Stimulated activated effector memory CD8-positive, alpha-beta T cell treated with anti-CD3 and anti-CD28 coated beads, Interleukin-12 subunit alpha, Interleukin-12 subunit beta, amount 100 ng/mL, for 72 hours (primary cell): ENCODE data around the gene MCF2L2.

ENCODE experiments used
- ATAC-seq: fragments of 150-1000 bp; cut with Tn5 transposase; 2 replicates; pipeline ENCODE4 v1.10.0; 2021
- DNase-seq, 2 donors: peaks; one replicate each; pipeline ENCODE4 v3.0.0; 2021 to 2022; ENCODE audit warnings: low spot score in 2 of 2
- H3K27ac Mint-ChIP-seq: one replicate; pipeline ENCODE4 v1.8.0; 2022; ENCODE audit warnings: mild to moderate bottlenecking, mixed read lengths
- H3K36me3 Mint-ChIP-seq: one replicate; pipeline ENCODE4 v1.8.0; 2022; ENCODE audit warnings: mild to moderate bottlenecking, mixed read lengths
- H3K4me1 Mint-ChIP-seq: one replicate; pipeline ENCODE4 v1.8.0; 2022; ENCODE audit warnings: mixed read lengths
- H3K4me3 Mint-ChIP-seq: one replicate; pipeline ENCODE4 v1.8.0; 2022; ENCODE audit warnings: mild to moderate bottlenecking, mixed read lengths
- H3K9me3 Mint-ChIP-seq: one replicate; pipeline ENCODE4 v1.8.0; 2022; ENCODE audit warnings: mixed read lengths

The MCF2L2 gene

GRCh38 chr3:183259087-183259486, 169.3 kb downstream of the MCF2L2 start:
- H3K4me3 Mint-ChIP-seq: no peak overlapping the region
- H3K4me1 Mint-ChIP-seq: no peaks in the 10 kb centered on the region
- H3K36me3 Mint-ChIP-seq: no peaks in the 10 kb centered on the region
- no peak overlapping the region for H3K27ac Mint-ChIP-seq
- no peak for ATAC-seq
- DNase-seq: peak in 1 of 2 donors; percentile 13
- no peaks in the 10 kb centered on the region for H3K9me3 Mint-ChIP-seq

- Mint-ChIP-seq H3K36me3 (no peaks in the 10 kb centered on the region), H3K9me3 (no peaks in the 10 kb centered on the region), H3K4me3 (peak overlapping the region; percentile 39), H3K4me1 (no peaks in the 10 kb centered on the region), H3K27ac (no peak overlapping the region)
- DNase-seq (peak in 1 of 2 donors; percentile 42), ATAC-seq (no peak)
Measured at GRCh38 chr3:183255348-183255730, 173.1 kb downstream of the MCF2L2 start.

- no peak overlapping the region for H3K27ac Mint-ChIP-seq
Measured at GRCh38 chr3:183254487-183255347, 173.7 kb downstream of the MCF2L2 start.

DNA sequence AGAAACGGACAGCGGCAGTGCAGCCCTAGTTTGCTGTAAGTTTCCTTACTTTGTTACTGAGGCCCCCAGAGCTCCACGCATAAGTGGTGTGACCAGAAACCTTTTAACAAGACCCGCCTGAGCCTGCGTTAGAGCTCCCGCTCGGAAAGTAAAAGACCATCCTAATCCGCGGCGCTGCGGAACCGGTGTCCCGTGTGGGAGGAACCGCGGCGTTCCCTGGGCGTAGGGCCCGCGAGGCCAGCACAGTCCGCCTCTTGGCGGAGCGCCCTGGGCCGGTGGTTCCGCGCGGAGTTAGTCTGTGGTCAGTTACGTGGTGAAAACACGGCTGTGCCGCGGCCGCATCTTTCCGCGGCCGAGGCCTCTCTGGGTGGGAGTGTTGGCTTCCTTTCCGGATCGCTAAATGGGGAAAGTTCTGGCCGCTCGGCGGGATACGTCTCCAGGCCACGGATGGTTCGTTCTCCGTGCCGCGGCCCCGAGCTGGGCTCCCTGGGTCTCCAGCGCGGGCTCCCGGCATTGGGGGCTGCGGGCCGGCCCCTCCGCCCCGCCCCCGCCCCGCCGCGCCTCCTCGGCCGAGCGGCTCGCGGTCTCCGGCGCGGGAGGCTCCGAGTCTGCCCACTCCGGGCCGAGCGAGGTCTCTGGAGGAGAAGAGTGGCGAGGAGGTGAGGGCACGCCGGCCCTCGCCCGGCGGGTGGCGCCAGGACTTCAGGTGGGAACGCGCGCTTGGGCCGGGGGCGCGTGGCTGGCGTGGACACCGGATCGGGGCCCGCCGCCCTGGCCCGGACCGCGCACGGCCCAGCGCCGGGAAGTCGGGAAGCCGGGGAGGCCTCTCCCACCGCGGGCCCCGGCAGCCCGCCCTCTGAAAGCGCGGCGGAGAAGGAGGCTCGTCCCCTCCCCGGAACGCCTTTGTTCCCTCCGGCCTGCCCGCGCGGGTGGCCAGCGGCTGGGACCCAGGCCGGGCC, 174.6 kb downstream of the MCF2L2 start:
- Mint-ChIP-seq H3K4me3 (peak overlapping the region; percentile 76), H3K27ac (no peak overlapping the region), H3K36me3 (no peaks in the 10 kb centered on the region), H3K4me1 (no peaks in the 10 kb centered on the region), H3K9me3 (no peaks in the 10 kb centered on the region)
- peak in 1 of 2 donors; percentile 62 for DNase-seq
- peak; percentile 69 for ATAC-seq

More at GRCh38 chr3:183254487-183255347, 173.7 kb downstream of the MCF2L2 start:
- Mint-ChIP-seq H3K4me1 (no peaks in the 10 kb centered on the region), H3K36me3 (no peaks in the 10 kb centered on the region), H3K9me3 (no peaks in the 10 kb centered on the region), H3K4me3 (peak overlapping the region; percentile 39)
- ATAC-seq (peak; percentile 11), DNase-seq (no peak)

DNA sequence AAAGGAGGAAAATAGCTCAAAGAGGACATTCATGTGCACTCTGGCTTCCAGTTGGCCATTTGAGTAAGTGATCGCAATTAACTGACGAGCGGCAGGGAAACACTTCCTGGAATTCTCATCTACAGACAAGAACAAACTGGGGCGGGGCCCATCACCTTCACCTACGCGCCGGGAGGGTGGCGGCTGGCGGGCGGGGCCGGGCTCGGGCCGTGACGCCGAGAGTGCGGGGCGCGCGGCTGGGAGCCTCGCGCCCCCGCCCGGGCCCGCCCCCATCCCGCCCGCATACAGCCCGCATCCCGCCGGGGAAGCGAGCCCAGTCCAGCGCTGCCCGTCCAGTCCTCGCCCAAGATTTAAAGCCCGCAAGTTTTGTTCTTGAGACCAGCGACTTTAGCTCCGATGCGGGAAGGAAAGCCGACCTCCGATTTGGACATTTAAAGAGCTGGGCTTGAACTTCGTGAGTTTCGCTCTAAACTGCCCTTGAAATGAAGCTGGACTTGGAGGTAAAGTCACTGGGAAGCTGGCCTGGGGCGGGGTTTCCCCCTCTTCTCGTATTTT, 175.4 kb downstream of the MCF2L2 start, which contains the start of gene B3GNT5:
B3GNT5 (plus strand) TSS at position 281 of the 555 bp plus-strand sequence. CDS start 16,546 bp downstream, outside the sequence.
- no peaks in the 10 kb centered on the region for H3K4me1 Mint-ChIP-seq
- ATAC-seq (peak; percentile 51), DNase-seq (peak in 1 of 2 donors; percentile 48)
- no peak within 1 kb of the TSS for H3K27ac Mint-ChIP-seq
- no peaks in the 10 kb centered on the region for H3K9me3 Mint-ChIP-seq
- H3K4me3 Mint-ChIP-seq: peak within 1 kb of the TSS; percentile 76
- H3K36me3 Mint-ChIP-seq: no peaks in the 10 kb centered on the region

- H3K4me1 Mint-ChIP-seq: no peaks in the 10 kb centered on the region
- no peaks in the 10 kb centered on the region for H3K9me3 Mint-ChIP-seq
- H3K36me3 Mint-ChIP-seq: no peaks in the 10 kb centered on the region
- ATAC-seq (no peak), DNase-seq (peak in 1 of 2 donors; percentile 25)
- H3K4me3 Mint-ChIP-seq: peak overlapping the region; percentile 76
- no peak overlapping the region for H3K27ac Mint-ChIP-seq
Measured at GRCh38 chr3:183252118-183252782, 176.2 kb downstream of the MCF2L2 start.

DNA sequence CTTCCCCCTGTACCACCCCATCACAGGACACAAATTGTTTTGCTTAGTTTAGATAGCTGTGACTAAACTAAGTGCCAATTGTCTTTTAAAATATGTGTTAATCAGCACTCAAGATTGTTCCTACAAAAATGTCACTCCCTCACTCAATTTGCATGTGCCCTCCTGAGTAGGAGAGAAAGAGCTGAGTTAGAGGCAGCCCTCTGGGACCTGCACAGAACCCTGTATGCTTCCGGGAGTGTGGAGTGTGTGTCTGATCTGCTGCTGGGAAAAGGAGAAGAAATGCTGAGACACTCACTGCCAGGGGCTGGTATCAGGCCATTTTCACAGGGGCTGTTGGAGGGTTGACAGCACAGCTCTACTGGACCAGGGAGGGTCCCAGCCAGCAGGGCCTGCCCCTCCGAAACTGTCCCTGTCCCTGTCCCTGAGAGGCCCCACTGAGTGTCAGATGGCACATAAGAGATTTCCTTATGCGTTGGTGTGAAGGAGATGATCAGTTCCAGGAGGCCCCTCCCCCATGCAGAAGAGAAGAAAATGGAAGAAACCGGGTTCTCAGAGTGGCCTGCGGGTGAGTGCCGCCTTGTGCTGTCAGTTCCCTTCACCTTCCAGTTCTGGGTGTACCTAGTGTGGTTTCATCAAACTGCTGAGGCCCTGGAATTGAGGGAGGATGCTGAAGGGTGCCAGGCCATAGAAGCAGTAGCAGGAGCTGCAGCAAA, 179.3 kb downstream of the MCF2L2 start:
- Mint-ChIP-seq H3K36me3 (no peaks in the 10 kb centered on the region), H3K4me1 (no peaks in the 10 kb centered on the region), H3K9me3 (no peaks in the 10 kb centered on the region), H3K4me3 (no peak overlapping the region), H3K27ac (no peak overlapping the region)
- ATAC-seq (no peak), DNase-seq (peak in 1 of 2 donors; percentile 43)

GRCh38 chr3:183247011-183247589, 181.3 kb downstream of the MCF2L2 start:
- ATAC-seq (no peak), DNase-seq (peak in 1 of 2 donors; percentile 29)
- Mint-ChIP-seq H3K27ac (no peak overlapping the region), H3K9me3 (peaks cover 3% of the 10 kb centered on the region), H3K4me1 (no peaks in the 10 kb centered on the region), H3K36me3 (no peaks in the 10 kb centered on the region), H3K4me3 (no peak overlapping the region)

GRCh38 chr3:183244981-183245476, 183.4 kb downstream of the MCF2L2 start:
- Mint-ChIP-seq H3K9me3 (peaks cover 9% of the 10 kb centered on the region), H3K36me3 (no peaks in the 10 kb centered on the region), H3K27ac (no peak overlapping the region), H3K4me3 (no peak overlapping the region), H3K4me1 (no peaks in the 10 kb centered on the region)
- ATAC-seq (no peak), DNase-seq (no peak)

- Mint-ChIP-seq H3K4me3 (no peak overlapping the region), H3K36me3 (no peaks in the 10 kb centered on the region), H3K27ac (no peak overlapping the region), H3K4me1 (no peaks in the 10 kb centered on the region), H3K9me3 (peaks cover 9% of the 10 kb centered on the region)
- ATAC-seq (no peak), DNase-seq (no peak)
Measured at GRCh38 chr3:183244219-183244618, 184.2 kb downstream of the MCF2L2 start.

DNA sequence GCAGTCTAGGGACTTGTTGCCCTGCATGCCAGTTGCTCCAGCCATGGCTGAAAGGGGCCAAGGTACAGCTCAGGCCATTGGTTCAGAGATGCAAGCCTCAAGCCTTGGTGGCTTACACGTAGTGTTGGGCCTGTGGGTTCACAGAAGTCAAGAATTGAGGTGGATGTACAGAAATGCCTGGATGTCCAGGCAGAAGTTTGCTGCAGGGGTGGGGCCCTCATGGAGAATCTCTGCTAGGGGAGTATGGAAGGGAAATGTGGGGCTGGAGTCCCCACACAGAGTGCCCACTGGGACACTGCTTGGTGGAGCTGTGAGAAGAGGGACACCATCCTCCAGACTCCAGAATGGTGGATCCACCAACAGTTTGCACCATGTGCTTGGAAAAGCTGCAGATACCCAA, 186.0 kb downstream of the MCF2L2 start:
- ATAC-seq (no peak), DNase-seq (no peak)
- H3K4me3 Mint-ChIP-seq: no peak overlapping the region
- H3K36me3 Mint-ChIP-seq: no peaks in the 10 kb centered on the region
- H3K27ac Mint-ChIP-seq: no peak overlapping the region
- peaks cover 9% of the 10 kb centered on the region for H3K9me3 Mint-ChIP-seq
- no peaks in the 10 kb centered on the region for H3K4me1 Mint-ChIP-seq

GRCh38 chr3:183239046-183239445, 189.4 kb downstream of the MCF2L2 start:
- Mint-ChIP-seq H3K9me3 (peaks cover 9% of the 10 kb centered on the region), H3K4me3 (no peak overlapping the region), H3K27ac (no peak overlapping the region), H3K36me3 (no peaks in the 10 kb centered on the region), H3K4me1 (no peaks in the 10 kb centered on the region)
- no peak for DNase-seq
- no peak for ATAC-seq

DNA sequence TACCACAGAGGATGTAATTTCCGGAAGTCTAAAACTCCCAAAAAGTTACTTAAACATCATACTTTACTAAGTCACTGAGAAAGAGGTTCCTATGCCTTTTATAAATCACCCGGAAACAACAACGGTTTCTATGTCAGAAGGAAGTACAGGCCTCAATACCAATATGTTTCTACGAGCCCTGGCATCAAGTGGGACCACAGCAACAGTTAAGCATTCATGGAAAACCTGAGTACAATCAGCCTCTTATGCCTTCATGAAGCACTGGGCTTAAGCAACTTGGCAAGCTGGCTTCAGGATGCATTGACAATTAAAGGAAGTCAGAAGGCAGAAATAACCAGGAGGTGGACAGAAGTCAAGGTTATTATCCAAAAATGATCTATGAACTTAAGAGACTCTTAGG, 194.5 kb downstream of the MCF2L2 start:
- Mint-ChIP-seq H3K9me3 (no peaks in the 10 kb centered on the region), H3K4me1 (no peaks in the 10 kb centered on the region), H3K27ac (no peak overlapping the region), H3K4me3 (no peak overlapping the region), H3K36me3 (no peaks in the 10 kb centered on the region)
- ATAC-seq (no peak), DNase-seq (no peak)

GRCh38 chr3:183230826-183231225, 197.6 kb downstream of the MCF2L2 start:
- DNase-seq: no peak
- ATAC-seq: no peak
- H3K4me3 Mint-ChIP-seq: no peak overlapping the region
- no peaks in the 10 kb centered on the region for H3K36me3 Mint-ChIP-seq
- H3K9me3 Mint-ChIP-seq: no peaks in the 10 kb centered on the region
- no peak overlapping the region for H3K27ac Mint-ChIP-seq
- no peaks in the 10 kb centered on the region for H3K4me1 Mint-ChIP-seq
